ENCODE data around the gene KLK4. TPM values are rescaled to one million over a fixed set of nuclear protein-coding genes. Genes with fewer than 3 reads are reported as not detected.

KLK4 gene
- polyA plus RNA-seq, 1 experiment, result not detected

- Histone ChIP-seq H3K27me3 (ENCODE audit: control insufficient read depth, insufficient read depth, low read length) (no peaks in the 10 kb centered on the region), H3K4me3 (ENCODE audit: low read depth, low read length) (no peak overlapping the region), H3K36me3 (ENCODE audit: control insufficient read depth, insufficient read depth, low read length) (no peaks in the 10 kb centered on the region)
- TF ChIP-seq, protein P1, sequence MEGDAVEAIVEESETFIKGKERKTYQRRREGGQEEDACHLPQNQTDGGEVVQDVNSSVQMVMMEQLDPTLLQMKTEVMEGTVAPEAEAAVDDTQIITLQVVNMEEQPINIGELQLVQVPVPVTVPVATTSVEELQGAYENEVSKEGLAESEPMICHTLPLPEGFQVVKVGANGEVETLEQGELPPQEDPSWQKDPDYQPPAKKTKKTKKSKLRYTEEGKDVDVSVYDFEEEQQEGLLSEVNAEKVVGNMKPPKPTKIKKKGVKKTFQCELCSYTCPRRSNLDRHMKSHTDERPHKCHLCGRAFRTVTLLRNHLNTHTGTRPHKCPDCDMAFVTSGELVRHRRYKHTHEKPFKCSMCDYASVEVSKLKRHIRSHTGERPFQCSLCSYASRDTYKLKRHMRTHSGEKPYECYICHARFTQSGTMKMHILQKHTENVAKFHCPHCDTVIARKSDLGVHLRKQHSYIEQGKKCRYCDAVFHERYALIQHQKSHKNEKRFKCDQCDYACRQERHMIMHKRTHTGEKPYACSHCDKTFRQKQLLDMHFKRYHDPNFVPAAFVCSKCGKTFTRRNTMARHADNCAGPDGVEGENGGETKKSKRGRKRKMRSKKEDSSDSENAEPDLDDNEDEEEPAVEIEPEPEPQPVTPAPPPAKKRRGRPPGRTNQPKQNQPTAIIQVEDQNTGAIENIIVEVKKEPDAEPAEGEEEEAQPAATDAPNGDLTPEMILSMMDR (IDR thresholded peaks at IDR 0.05; ENCODE audit: insufficient read depth, low read depth, low read length), result no peak
- DNase-seq (ENCODE audit: low read depth), result no peak
- CTCF ChIA-PET, result no interaction called here
- POLR2A ChIA-PET, result no interaction called here
Measured at GRCh38 chr19:50926144-50926543, 14.9 kb upstream of the KLK4 start.

GRCh38 chr19:50925734-50926133, 14.5 kb upstream of the KLK4 start:
- CTCF ChIA-PET, result interaction anchor here (0.5 kb wide), 1 partner anchor 25 kb away, joined by 3 read pairs; no protein-coding TSS in a partner anchor
- DNase-seq (ENCODE audit: low read depth), result no peak
- H3K4me3 ChIP-seq (ENCODE audit: low read depth, low read length), result no peak overlapping the region
- POLR2A ChIA-PET, result no interaction called here
- TF ChIP-seq, protein P1 (IDR thresholded peaks at IDR 0.05; ENCODE audit: insufficient read depth, low read depth, low read length), result no peak
- no peaks in the 10 kb centered on the region for H3K27me3 ChIP-seq (ENCODE audit: control insufficient read depth, insufficient read depth, low read length)
- H3K36me3 ChIP-seq (ENCODE audit: control insufficient read depth, insufficient read depth, low read length), result no peaks in the 10 kb centered on the region

- H3K4me3 ChIP-seq (ENCODE audit: low read depth, low read length), result no peak overlapping the region
- ChIA-PET POLR2A (no interaction called here), CTCF (interaction anchor here (0.8 to 3.7 kb wide), 2 partner anchors 10 to 387 kb away, joined by 3 to 22 read pairs; no protein-coding TSS in a partner anchor)
- no peaks in the 10 kb centered on the region for H3K36me3 ChIP-seq (ENCODE audit: control insufficient read depth, insufficient read depth, low read length)
- TF ChIP-seq, protein P1 (IDR thresholded peaks at IDR 0.05; ENCODE audit: insufficient read depth, low read depth, low read length), result no peak
- DNase-seq (ENCODE audit: low read depth), result no peak
- no peaks in the 10 kb centered on the region for H3K27me3 ChIP-seq (ENCODE audit: control insufficient read depth, insufficient read depth, low read length)
Measured at GRCh38 chr19:50924586-50924985, 13.4 kb upstream of the KLK4 start.

DNA sequence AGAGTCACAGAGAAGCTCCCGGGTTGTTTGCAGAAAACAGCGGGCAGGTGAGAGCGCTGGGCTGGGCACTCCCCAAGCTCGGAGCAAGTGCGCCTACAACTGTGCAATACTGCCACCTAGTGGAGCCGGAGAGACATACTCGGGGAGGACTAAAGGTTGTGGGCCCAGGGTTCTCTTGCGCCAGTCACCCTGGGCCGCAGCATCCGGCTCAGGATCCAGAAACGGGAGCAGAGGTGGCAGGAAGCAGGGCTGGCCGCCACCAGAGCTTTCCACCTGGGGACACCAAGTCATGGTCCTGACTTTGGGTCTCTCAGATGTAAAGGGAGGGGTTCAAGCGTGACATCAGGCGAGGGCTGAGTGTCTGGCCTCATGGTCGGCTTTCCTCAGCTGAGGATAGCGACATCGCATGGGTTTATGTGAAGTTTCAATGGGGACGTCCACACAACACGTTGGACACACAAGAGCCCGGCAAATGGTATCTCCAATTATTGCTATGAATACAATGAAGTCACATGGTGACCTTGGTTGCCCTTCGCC, 11.2 kb upstream of the KLK4 start:
- CTCF ChIA-PET, result interaction anchor here (0.5 to 3.7 kb wide), 26 partner anchors 12 to 580 kb away, joined by 3 to 24 read pairs (median 4); partner anchors contain the start of genes CLDND2, KLK3 and KLK4
- no peak overlapping the region for H3K4me3 ChIP-seq (ENCODE audit: low read depth, low read length)

More for the DNA sequence above, 11.2 kb upstream of the KLK4 start:
- TF ChIP-seq, protein P1 (IDR thresholded peaks at IDR 0.05; ENCODE audit: insufficient read depth, low read depth, low read length), result peak; percentile 86
- no peaks in the 10 kb centered on the region for H3K36me3 ChIP-seq (ENCODE audit: control insufficient read depth, insufficient read depth, low read length)
- DNase-seq (ENCODE audit: low read depth), result no peak
- POLR2A ChIA-PET, result no interaction called here
- peaks cover 2% of the 10 kb centered on the region; the same call in 1 of the 2 replicates for H3K27me3 ChIP-seq (ENCODE audit: control insufficient read depth, insufficient read depth, low read length)
